Caco-2 (cell line): Measurements from ENCODE around the gene NR6A1. TPM values are rescaled to one million over a fixed set of nuclear protein-coding genes. Genes with fewer than 3 reads are reported as not detected.

Source experiments
- BruUV-seq: library from RNA; stranded (reverse); fragments of 400-500 nt; replicated peaks from 2 replicates; lab custom pipeline; 2021; lab: Mats Ljungman, UMichigan
- CTCF ChIA-PET: fragments of 300-600 bp; sonication (Branson Sonifier 250); formaldehyde crosslinking; loops from one replicate; lab custom pipeline; 2022; ENCODE audit warnings: antibody characterized with exemption; lab: Charles Lee
- POLR2A ChIA-PET: fragments of 300-600 bp; sonication (Branson Sonifier 250); formaldehyde crosslinking; loops from one replicate; lab custom pipeline; 2022; ENCODE audit warnings: antibody characterized with exemption; lab: Charles Lee
- DNase-seq, 2 experiments: peaks; one replicate each; pipeline versions ENCODE4 v3.0.0 to v3.0.0-alpha.2; 2020 to 2022
- H3K27me3 ChIP-seq: replicated peaks from 2 replicates; pipeline ENCODE4 v1.6.0; 2011; ENCODE audit warnings: low read length; ENCODE audit not compliant: control insufficient read depth, insufficient read depth
- H3K36me3 ChIP-seq: 2 replicates; pipeline ENCODE4 v1.5.1; 2011; ENCODE audit warnings: low read length; ENCODE audit not compliant: control insufficient read depth, insufficient read depth
- H3K4me1 ChIP-seq: fragments of 250-450 bp; sonication (Bioruptor Pico); 2 replicates; pipeline ENCODE4 v1.5.1; 2020; ENCODE audit warnings: mild to moderate bottlenecking
- H3K4me3 ChIP-seq: 2 replicates; pipeline ENCODE4 v1.5.1; 2011; ENCODE audit warnings: low read depth, mild to moderate bottlenecking, control low read depth, low read length
- H3K9me3 ChIP-seq: fragments of 250-450 bp; sonication (Bioruptor Pico); 2 replicates; pipeline ENCODE4 v1.5.1; 2020; ENCODE audit warnings: mild to moderate bottlenecking, moderate library complexity
- H3K27ac Mint-ChIP-seq: one replicate; pipeline ENCODE4 v1.8.0; 2022; ENCODE audit warnings: mixed read lengths; ENCODE audit not compliant: unreplicated experiment
- H3K27me3 Mint-ChIP-seq: one replicate; pipeline ENCODE4 v1.8.0; 2022; ENCODE audit warnings: mixed read lengths; ENCODE audit not compliant: insufficient read depth, unreplicated experiment
- H3K36me3 Mint-ChIP-seq: one replicate; pipeline ENCODE4 v1.8.0; 2022; ENCODE audit warnings: mild to moderate bottlenecking, mixed read lengths; ENCODE audit not compliant: insufficient read depth, unreplicated experiment
- H3K4me1 Mint-ChIP-seq: one replicate; pipeline ENCODE4 v1.8.0; 2022; ENCODE audit warnings: low read depth, mixed read lengths; ENCODE audit not compliant: unreplicated experiment
- H3K4me3 Mint-ChIP-seq: one replicate; pipeline ENCODE4 v1.8.0; 2022; ENCODE audit warnings: mild to moderate bottlenecking, moderate library complexity, mixed read lengths; ENCODE audit not compliant: unreplicated experiment
- H3K9me3 Mint-ChIP-seq: one replicate; pipeline ENCODE4 v1.8.0; 2022; ENCODE audit warnings: mixed read lengths; ENCODE audit not compliant: unreplicated experiment
- intact Hi-C: fragments of 100-400 bp; cut with micrococcal nuclease; formaldehyde crosslinking; loops from one replicate; pipeline ENCODE4 v1.10.0; 2022; ENCODE audit not compliant: unreplicated experiment
- total RNA-seq: library from RNA; stranded (reverse); gene quantifications from 2 replicates; pipeline ENCODE4 v1.2.3, GENCODE V29; 2022
- TF ChIP-seq, protein P1 (sequence below), 2 experiments: fragments of 200-600 bp in 1 of 2; IDR thresholded peaks; 1 replicate in 1 of 2; 2 replicates in 1 of 2; pipeline versions ENCODE4 v1.5.1 to v1.8.0; 2011 to 2022; ENCODE audit warnings: antibody characterized with exemption in 1 of 2, control low read depth in 1 of 2, inconsistent platforms in 1 of 2, low read depth in 1 of 2, low read length in 1 of 2, mild to moderate bottlenecking in 1 of 2, moderate library complexity in 1 of 2; ENCODE audit not compliant: insufficient read depth in 1 of 2, severe bottlenecking in 1 of 2, unreplicated experiment in 1 of 2

NR6A1 gene
- total RNA-seq, 1 experiment from 2014 or later: 33.6 TPM

- CTCF ChIA-PET: interaction anchor here (1.1 kb wide), 1 partner anchor 42 kb away, joined by 3 read pairs; no protein-coding TSS in a partner anchor
- peak; percentile 13 to 41 for DNase-seq
- Mint-ChIP-seq H3K27me3 (no peaks in the 10 kb centered on the region), H3K9me3 (no peaks in the 10 kb centered on the region), H3K4me1 (peaks cover 9% of the 10 kb centered on the region), H3K27ac (peak overlapping the region; percentile 100), H3K36me3 (peaks cover 25% of the 10 kb centered on the region), H3K4me3 (peak overlapping the region; percentile 98)
- no peaks in the 10 kb centered on the region for H3K27me3 ChIP-seq
- peaks cover 39% of the 10 kb centered on the region for H3K4me1 ChIP-seq
- TF ChIP-seq, protein P1, sequence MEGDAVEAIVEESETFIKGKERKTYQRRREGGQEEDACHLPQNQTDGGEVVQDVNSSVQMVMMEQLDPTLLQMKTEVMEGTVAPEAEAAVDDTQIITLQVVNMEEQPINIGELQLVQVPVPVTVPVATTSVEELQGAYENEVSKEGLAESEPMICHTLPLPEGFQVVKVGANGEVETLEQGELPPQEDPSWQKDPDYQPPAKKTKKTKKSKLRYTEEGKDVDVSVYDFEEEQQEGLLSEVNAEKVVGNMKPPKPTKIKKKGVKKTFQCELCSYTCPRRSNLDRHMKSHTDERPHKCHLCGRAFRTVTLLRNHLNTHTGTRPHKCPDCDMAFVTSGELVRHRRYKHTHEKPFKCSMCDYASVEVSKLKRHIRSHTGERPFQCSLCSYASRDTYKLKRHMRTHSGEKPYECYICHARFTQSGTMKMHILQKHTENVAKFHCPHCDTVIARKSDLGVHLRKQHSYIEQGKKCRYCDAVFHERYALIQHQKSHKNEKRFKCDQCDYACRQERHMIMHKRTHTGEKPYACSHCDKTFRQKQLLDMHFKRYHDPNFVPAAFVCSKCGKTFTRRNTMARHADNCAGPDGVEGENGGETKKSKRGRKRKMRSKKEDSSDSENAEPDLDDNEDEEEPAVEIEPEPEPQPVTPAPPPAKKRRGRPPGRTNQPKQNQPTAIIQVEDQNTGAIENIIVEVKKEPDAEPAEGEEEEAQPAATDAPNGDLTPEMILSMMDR (IDR thresholded peaks at IDR 0.05; ENCODE audit: insufficient read depth in 1 of 2, low read depth in 1 of 2, low read length in 1 of 2, severe bottlenecking in 1 of 2, unreplicated experiment in 1 of 2): no peak
- no peaks in the 10 kb centered on the region for H3K36me3 ChIP-seq
- no TSS peak for BruUV-seq
- H3K4me3 ChIP-seq: peak overlapping the region; percentile 49
- intact Hi-C loops: no loop called here
- H3K9me3 ChIP-seq: no peaks in the 10 kb centered on the region
- POLR2A ChIA-PET: interaction anchor here (0.9 kb wide), 1 partner anchor 14 kb away, joined by 4 read pairs; no protein-coding TSS in a partner anchor
These were observed 110.7 kb downstream of the NR6A1 start for GRCh38 chr9:124660341-124660801.

DNA sequence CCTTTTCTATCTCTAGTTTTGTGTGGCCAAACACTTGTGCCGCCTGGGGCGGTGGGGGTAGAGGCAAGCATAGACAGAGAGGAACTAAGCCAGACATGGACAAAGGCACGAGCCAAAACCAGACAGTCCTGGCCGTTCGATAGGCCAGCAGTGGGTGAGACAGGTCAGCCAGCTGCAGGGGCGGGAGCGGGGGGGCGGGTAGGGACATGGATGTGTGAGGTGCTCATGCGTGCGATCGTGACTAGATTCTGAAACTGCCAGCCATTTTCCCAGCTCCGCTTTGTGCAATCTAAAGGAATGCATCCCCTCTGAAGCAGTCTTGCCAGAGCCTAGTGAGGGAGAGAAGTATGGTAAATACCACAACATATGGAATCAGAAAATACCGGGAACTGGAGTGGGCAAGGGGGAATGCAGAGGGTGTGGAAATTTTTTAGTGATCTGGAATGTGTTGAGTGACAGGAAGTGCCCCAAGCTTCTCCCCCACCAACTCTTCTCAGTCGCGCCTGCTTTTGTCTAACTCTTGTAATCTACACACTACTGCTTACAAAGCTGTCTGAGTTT, 111.9 kb downstream of the NR6A1 start:
- H3K27me3 ChIP-seq: no peaks in the 10 kb centered on the region
- H3K4me3 ChIP-seq: peak overlapping the region; percentile 49
- Mint-ChIP-seq H3K9me3 (no peaks in the 10 kb centered on the region), H3K27ac (peak overlapping the region; percentile 100), H3K36me3 (peaks cover 25% of the 10 kb centered on the region), H3K4me3 (peak overlapping the region; percentile 98), H3K27me3 (no peaks in the 10 kb centered on the region), H3K4me1 (peaks cover 7% of the 10 kb centered on the region)
- no peaks in the 10 kb centered on the region for H3K36me3 ChIP-seq
- DNase-seq: peak; percentile 84 to 94
- ChIA-PET CTCF (interaction anchor here (1.2 to 2.0 kb wide), 3 partner anchors 42 to 107 kb away, joined by 3 to 11 read pairs (median 9); no protein-coding TSS in a partner anchor), POLR2A (interaction anchor here (0.5 to 1.2 kb wide), 4 partner anchors 9 to 1675 kb away, joined by 3 to 7 read pairs (median 4); no protein-coding TSS in a partner anchor)
- BruUV-seq: no TSS peak
- TF ChIP-seq, protein P1 (IDR thresholded peaks at IDR 0.05; ENCODE audit: insufficient read depth in 1 of 2, low read depth in 1 of 2, low read length in 1 of 2, severe bottlenecking in 1 of 2, unreplicated experiment in 1 of 2): no peak
- intact Hi-C loops: loop anchor here (1.0 to 5.0 kb wide), 4 partner anchors 38 to 107 kb away; no protein-coding TSS in a partner anchor
- H3K4me1 ChIP-seq: peaks cover 37% of the 10 kb centered on the region
- H3K9me3 ChIP-seq: no peaks in the 10 kb centered on the region

GRCh38 chr9:124658165-124659017, 112.7 kb downstream of the NR6A1 start:
- peak overlapping the region; percentile 100 for H3K27ac Mint-ChIP-seq
- TSS peak; percentile 89 for BruUV-seq
- TF ChIP-seq, protein P1 (IDR thresholded peaks at IDR 0.05; ENCODE audit: insufficient read depth in 1 of 2, low read depth in 1 of 2, low read length in 1 of 2, severe bottlenecking in 1 of 2, unreplicated experiment in 1 of 2): no peak
- Histone ChIP-seq H3K4me3 (peak overlapping the region; percentile 49), H3K9me3 (no peaks in the 10 kb centered on the region), H3K36me3 (no peaks in the 10 kb centered on the region), H3K4me1 (peaks cover 37% of the 10 kb centered on the region), H3K27me3 (no peaks in the 10 kb centered on the region)
- peak overlapping the region; percentile 98 for H3K4me3 Mint-ChIP-seq
- peaks cover 25% of the 10 kb centered on the region for H3K36me3 Mint-ChIP-seq
- CTCF ChIA-PET: interaction anchor here (0.6 to 2.0 kb wide), 5 partner anchors 41 to 118 kb away, joined by 3 to 11 read pairs (median 5); no protein-coding TSS in a partner anchor
- peaks cover 7% of the 10 kb centered on the region for H3K4me1 Mint-ChIP-seq
- intact Hi-C loops: loop anchor here (1.0 to 5.0 kb wide), 4 partner anchors 39 to 106 kb away; no protein-coding TSS in a partner anchor
- H3K9me3 Mint-ChIP-seq: no peaks in the 10 kb centered on the region
- peak; percentile 76 to 85 for DNase-seq
- no peaks in the 10 kb centered on the region for H3K27me3 Mint-ChIP-seq
- POLR2A ChIA-PET: interaction anchor here (0.6 to 1.2 kb wide), 3 partner anchors 9 to 1675 kb away, joined by 3 to 7 read pairs (median 3); no protein-coding TSS in a partner anchor
